ENCODE measurements around the gene TLCD2.
A peak's percentile ranks its signal among the peaks of the same experiment; 100 is the strongest.

TLCD2 gene

GRCh38 chr17:1735834-1736347 lies 25.7 kb upstream of the TLCD2 start:
- no peak for DNase-seq (ENCODE audit: low read depth)

- DNase-seq (ENCODE audit: low read depth), result no peak
Measured at GRCh38 chr17:1735418-1735817, 25.2 kb upstream of the TLCD2 start.

- DNase-seq (ENCODE audit: low read depth), result no peak
Measured at GRCh38 chr17:1733759-1734158, 23.6 kb upstream of the TLCD2 start.

GRCh38 chr17:1732833-1733321 lies 22.7 kb upstream of the TLCD2 start:
- DNase-seq (ENCODE audit: low read depth), result no peak

- no peak for DNase-seq (ENCODE audit: low read depth)
Measured at GRCh38 chr17:1732241-1732832, 22.2 kb upstream of the TLCD2 start.

GRCh38 chr17:1731194-1731506 lies 21.0 kb upstream of the TLCD2 start:
- no peak for DNase-seq (ENCODE audit: low read depth)

GRCh38 chr17:1730326-1731193 lies 20.4 kb upstream of the TLCD2 start:
- DNase-seq (ENCODE audit: low read depth), result peak; percentile 90

GRCh38 chr17:1729966-1730325 lies 19.8 kb upstream of the TLCD2 start:
- no peak for DNase-seq (ENCODE audit: low read depth)

GRCh38 chr17:1727876-1728630 lies 17.9 kb upstream of the TLCD2 start:
- no peak for DNase-seq (ENCODE audit: low read depth)

- no peak for DNase-seq (ENCODE audit: low read depth)
Measured at GRCh38 chr17:1727258-1727789, 17.1 kb upstream of the TLCD2 start.

- DNase-seq (ENCODE audit: low read depth), result no peak
Measured at GRCh38 chr17:1726626-1727257, 16.6 kb upstream of the TLCD2 start.

GRCh38 chr17:1725642-1726511 lies 15.7 kb upstream of the TLCD2 start:
- DNase-seq (ENCODE audit: low read depth), result no peak

- DNase-seq (ENCODE audit: low read depth), result no peak
Measured at GRCh38 chr17:1724869-1725641, 14.9 kb upstream of the TLCD2 start.

- DNase-seq (ENCODE audit: low read depth), result peak; percentile 83
Measured at GRCh38 chr17:1724351-1724868, 14.2 kb upstream of the TLCD2 start, which contains the start of gene WDR81. TSS of gene WDR81 (plus strand) at chr17:1724704. CDS start at chr17:1724960, 256 bp downstream.

- peak; percentile 94 for DNase-seq (ENCODE audit: low read depth)
Measured at GRCh38 chr17:1722022-1722421, 11.8 kb upstream of the TLCD2 start.

- DNase-seq (ENCODE audit: low read depth), result peak; percentile 38
Measured at GRCh38 chr17:1720856-1721386, 10.7 kb upstream of the TLCD2 start.

- no peak for DNase-seq (ENCODE audit: low read depth)
Measured at GRCh38 chr17:1718362-1719165, 8.4 kb upstream of the TLCD2 start.

GRCh38 chr17:1716912-1717695 lies 6.9 kb upstream of the TLCD2 start:
- DNase-seq (ENCODE audit: low read depth), result peak; percentile 98
